HG03064 (cell line): Measurements from ENCODE around the gene DVL2.
A peak's percentile ranks its signal among the peaks of the same experiment; 100 is the strongest.
"Not testable (repeated sequence)": the region's sequence is repeated elsewhere in the genome, so short reads cannot be mapped to it uniquely, and the experiment has no call there.

ENCODE experiments used
- ATAC-seq: cut with Tn5 transposase; IDR thresholded peaks from one replicate; pipeline ENCODE4 v1.9.1; 2021; ENCODE audit warnings: low read depth; ENCODE audit not compliant: unreplicated experiment

Gene DVL2

GRCh38 chr17:7204828-7205461 lies 29.4 kb downstream of the DVL2 start:
- peak; percentile 70 for ATAC-seq

DNA sequence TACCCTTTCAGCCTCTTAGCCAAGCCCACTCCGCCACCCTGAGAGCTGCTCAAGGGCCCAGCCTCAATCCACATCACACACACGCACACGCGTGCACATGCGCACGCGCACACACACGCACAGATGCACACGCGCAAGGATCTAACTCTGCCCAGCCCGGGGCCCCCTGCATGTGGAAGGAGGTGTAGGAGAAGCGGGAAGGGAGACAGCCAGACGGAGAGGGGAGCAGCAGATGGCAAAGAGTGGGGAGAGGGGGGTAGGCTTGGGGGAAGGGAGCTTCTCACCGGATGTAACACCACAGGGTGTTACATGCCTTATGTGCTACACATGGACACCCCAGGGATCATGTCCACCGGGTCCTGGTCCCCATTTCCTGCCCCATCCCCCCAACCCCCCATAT lies 30.0 kb downstream of the DVL2 start:
- ATAC-seq, result no peak

- no peak for ATAC-seq
These were observed 30.9 kb downstream of the DVL2 start for GRCh38 chr17:7203391-7203790.

DNA sequence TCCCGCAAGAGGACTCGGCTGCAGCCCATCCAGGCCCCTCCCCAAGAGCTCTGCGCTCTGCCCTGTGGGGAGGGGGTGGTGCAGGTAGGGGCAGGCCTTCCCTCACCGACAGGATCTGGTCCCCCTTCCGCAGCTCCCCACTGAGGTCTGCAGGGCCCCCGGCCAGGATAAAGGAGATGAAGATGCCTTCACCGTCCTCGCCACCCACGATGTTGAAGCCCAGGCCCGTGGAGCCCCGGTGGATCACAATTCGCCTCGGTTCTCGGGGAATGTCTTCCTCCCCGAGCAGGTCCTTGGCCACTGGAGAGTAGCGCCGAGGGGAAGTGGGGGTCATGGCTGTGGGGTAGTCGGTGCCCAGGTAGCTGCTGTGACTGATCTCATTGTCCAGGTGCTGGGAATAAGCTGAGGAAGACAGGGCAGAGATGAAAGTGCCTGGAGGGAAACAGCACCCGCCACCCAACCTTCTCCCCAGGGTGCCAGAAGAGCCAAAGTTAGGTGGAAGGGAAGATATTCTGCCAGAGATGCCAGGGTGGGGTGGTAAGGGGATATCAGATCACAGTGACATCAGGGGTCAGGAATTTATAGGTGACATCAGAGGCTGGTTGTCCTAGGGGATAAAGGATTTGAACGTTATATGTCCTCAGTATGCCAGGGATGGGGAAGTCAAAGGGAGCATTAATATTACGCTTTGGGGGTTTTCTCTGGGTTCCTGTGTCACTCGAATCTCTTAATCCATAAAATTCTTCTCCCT lies 37.5 kb downstream of the DVL2 start:
- no peak for ATAC-seq

- no peak for ATAC-seq
These were observed 38.3 kb downstream of the DVL2 start for GRCh38 chr17:7195971-7196370.

- ATAC-seq, result no peak
These were observed 41.9 kb downstream of the DVL2 start for GRCh38 chr17:7192271-7192937.

- ATAC-seq, result no peak
These were observed 42.6 kb downstream of the DVL2 start for GRCh38 chr17:7191571-7192270.

DNA sequence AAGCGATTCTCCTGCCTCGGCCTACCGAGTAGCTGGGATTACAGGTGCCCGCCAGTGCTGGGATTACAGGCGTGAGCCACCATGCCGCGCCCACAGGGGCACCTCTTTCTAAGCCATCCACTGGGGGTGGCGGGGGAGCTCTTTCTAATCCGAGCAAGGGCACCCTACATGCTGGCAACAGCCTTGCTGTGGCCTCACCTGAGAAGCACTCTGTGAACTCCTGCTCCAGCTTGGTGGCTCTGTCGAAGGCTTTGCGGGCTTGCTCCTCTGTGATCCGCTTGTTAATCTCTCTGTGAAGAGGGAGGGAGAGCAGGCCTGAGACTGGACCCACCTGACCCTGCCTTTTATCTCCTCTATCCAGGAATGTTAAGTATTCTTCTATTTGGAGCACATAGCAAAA lies 43.2 kb downstream of the DVL2 start:
- ATAC-seq, result no peak

GRCh38 chr17:7190276-7190917 lies 43.9 kb downstream of the DVL2 start:
- no peak for ATAC-seq

GRCh38 chr17:7186241-7186640 lies 48.1 kb downstream of the DVL2 start:
- no peak for ATAC-seq

DNA sequence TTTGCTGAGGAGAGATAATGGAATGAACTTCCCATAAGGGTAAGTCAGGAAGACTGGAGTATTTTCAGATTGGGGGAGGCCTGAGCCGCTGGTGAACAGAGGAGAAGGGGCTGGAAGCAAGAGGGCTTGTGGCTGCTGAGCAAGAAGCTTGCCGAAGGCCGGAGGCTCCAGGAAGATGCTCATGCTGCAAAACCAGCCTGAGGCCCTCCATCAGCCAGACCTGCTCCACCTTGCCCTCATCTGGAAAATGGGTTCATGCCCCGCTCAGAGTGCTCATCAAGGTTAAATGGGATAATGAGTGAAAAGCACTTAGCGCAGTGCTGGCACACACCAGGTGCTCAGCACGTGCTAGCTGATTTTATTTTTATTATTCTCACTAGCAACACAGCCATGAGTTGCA lies 49.7 kb downstream of the DVL2 start:
- ATAC-seq, result no peak

DNA sequence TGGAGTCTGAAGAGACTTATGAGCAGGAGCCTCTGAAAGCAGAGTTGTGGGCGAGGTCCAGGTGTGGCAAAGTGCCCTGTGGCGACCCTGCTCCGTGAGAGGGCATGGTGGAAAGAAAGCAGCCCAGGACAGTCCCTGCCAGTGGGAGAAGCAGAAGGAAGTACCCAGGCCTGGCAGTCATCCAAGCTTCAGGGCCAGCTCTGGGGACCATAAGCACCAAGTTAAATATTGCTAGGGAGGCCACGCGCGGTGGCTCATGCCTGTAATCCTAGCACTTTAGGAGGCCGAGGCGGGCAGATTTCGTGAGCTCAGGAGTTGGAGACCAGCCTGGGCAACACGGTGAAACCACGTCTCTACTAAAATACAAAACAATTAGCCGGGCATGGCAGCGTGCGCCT lies 50.2 kb downstream of the DVL2 start:
- no peak for ATAC-seq

DNA sequence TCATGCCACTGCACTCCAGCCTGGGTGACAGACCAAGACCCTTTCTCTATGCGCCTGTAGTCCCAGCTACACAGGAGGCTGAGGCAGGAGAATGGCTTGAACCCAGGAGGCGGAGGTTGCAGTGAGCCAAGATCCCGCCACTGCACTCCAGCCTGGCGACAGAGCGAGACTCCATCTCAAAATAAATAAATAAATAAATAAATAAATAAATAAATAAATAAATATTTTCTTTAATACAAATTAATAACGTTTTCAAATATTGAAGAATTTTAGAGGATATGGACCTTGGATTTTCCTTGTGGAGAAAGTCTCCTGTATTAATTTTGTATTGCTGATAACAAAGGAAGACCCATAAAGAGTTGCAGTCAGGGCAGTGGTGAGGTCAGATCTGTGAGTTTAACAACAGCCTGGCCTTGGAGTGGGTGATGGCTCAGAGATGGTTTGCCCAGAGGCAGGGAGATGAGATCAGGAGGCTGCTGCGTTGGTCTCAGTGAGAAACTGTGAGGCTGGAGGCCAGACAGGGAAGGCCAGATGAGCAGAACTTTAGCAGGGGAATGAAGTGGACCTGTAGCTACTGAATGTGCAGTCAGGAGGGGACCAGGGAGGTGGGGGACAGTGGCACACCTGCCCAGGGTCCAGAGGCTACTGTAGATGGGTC lies 50.8 kb downstream of the DVL2 start:
- ATAC-seq, result no peak

DNA sequence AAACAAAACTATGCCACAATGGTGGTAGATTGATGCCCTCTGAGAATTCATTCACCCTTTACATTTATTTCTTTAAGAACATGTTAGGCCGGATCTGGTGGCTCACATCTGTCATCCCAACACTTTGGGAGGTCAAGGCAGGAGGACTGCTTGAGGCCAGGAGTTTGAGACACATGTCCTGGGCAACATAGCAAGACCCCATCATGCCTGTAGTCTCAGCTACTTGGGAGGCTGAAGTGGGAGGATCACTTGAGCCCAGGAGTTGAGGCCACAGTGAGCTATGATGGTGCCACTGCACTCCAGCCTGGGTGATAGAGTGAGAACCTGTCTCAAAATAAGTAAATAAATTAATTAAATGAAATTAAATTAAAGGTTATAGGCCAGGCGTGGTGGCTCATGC lies 52.2 kb downstream of the DVL2 start:
- not testable (repeated sequence) for ATAC-seq

DNA sequence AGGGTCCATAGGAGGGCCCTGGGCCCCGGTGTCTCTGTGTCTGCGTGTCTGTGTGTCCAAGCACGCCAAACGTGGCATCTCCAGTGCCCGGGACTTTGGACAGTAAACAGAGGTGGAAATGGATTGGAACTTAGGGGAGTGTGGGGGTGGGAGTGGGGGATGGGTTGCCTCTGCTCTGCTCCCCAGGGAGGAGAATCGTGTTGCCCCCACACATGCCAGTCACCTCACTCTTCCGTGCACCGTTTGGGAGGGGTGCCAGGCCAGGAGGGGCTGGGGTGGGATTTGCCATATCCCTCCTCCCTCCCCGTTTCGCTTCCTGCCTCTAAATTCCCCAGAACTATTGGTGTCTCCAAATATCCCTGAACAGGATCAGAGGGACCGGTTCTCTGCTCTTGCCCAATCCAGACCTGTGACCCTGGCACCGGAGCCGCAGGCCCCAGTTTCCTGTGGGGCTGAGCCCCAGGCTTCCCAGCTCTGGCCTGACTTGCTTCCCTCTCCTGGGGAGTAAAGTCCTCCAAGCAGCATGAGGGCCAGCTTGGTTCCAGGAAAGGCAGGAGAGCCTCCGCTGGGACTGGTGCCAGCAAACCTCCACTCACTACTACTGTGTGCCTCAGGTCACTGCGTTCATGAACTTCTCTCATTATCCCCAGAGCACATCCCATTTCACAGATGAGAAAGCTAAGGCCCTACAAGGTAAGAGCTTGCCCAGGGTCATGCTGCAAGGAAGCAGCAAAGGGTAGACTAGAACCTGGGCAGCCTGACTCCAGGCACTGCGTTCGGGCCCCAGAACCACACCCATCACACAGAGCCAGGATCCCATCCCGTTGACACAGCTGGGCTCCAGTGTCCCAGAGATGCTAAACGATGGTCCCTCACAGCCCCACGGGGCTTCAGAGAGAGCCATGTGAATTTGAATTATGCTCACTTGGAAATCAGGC lies 54.7 kb downstream of the DVL2 start, which contains the start of gene ASGR1:
Gene ASGR1 (minus strand): TSS at position 54 of the 938 bp plus-strand sequence. CDS start 807 bp downstream, outside the sequence.
- ATAC-seq, result no peak

DNA sequence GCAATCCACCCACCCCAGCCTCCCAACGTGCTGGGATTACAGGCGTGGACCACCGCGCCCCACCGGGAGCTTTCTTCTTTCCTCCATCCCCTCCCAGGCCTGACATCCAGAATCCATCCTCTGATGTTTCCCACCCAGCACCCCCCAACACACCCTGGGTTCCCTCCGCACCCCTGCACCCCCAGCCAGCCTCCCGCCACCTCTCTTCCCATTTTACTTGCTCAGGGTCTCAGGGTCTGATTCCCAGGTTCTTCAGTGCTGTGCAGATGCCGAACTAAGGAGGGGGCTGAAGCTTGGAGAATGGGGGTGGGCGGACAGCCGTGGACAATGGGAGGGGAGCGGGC lies 55.4 kb downstream of the DVL2 start:
- ATAC-seq, result no peak

DNA sequence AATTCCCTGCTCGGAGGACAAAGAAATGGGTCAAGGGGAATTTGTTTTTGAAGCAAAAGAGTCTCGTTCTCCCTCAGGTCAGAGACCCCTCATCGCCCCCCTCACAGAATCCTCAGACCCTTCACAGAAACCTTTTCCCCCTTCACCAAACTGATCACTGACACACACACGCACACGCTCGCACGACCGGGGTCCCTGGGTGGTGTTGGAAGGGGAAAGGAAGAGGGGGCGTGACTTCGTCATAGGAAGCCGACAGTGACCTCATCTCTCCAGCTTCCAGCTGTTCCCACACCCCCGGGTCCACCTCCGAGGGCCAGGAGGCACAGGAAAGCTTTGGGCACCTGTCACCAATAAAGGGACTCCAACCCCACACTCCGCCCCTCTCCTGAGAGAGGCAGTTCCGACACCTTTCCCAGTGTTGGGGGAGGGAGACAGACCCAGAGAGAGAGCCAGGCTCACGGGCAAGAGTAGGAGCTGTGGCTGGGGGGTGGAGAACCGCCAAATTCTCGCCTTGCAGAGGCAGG lies 56.3 kb downstream of the DVL2 start:
- no peak for ATAC-seq

GRCh38 chr17:7177191-7177953 lies 56.9 kb downstream of the DVL2 start:
- no peak for ATAC-seq
